A673 (cell line): ENCODE results near the gene HIGD1A. TPM values are rescaled to one million over a fixed set of nuclear protein-coding genes. Genes with fewer than 3 reads are reported as not detected.

ENCODE experiments used
- BruUV-seq: library from RNA; stranded (reverse); fragments of 400-500 nt; replicated peaks from 2 replicates; lab custom pipeline; 2021; lab: Mats Ljungman, UMichigan
- CTCF ChIA-PET: fragments of 300-600 bp; sonication (Branson Sonifier 250); formaldehyde crosslinking; loops from one replicate; lab custom pipeline; 2022; ENCODE audit warnings: antibody characterized with exemption; lab: Charles Lee
- POLR2A ChIA-PET: fragments of 300-600 bp; sonication (Branson Sonifier 250); formaldehyde crosslinking; loops from one replicate; lab custom pipeline; 2022; ENCODE audit warnings: antibody characterized with exemption; ENCODE audit not compliant: low non-redundant PET; lab: Charles Lee
- DNase-seq: peaks from one replicate; pipeline ENCODE4 v3.0.0-alpha.2; 2015; ENCODE audit warnings: low spot score
- H3K27ac ChIP-seq: fragments of 200-600 bp; sonication (generic); 2 replicates; pipeline ENCODE4 v1.5.1; 2016; ENCODE audit warnings: mixed run types, low read depth, mild to moderate bottlenecking, mixed read lengths, antibody characterized with exemption, low read length; ENCODE audit not compliant: poor library complexity, severe bottlenecking
- H3K27me3 ChIP-seq: fragments of 200-600 bp; sonication (generic); replicated peaks from 2 replicates; pipeline ENCODE4 v1.6.1; 2017; ENCODE audit warnings: mixed run types, low read depth, mild to moderate bottlenecking, mixed read lengths, antibody characterized with exemption, low read length; ENCODE audit not compliant: insufficient read depth, poor library complexity
- H3K36me3 ChIP-seq: fragments of 200-600 bp; sonication (generic); 2 replicates; pipeline ENCODE4 v1.6.1; 2016; ENCODE audit warnings: mixed run types, mild to moderate bottlenecking, mixed read lengths, antibody characterized with exemption, low read length; ENCODE audit not compliant: insufficient read depth, poor library complexity, severe bottlenecking
- H3K4me1 ChIP-seq: fragments of 200-600 bp; sonication (generic); 2 replicates; pipeline ENCODE4 v1.6.1; 2017; ENCODE audit warnings: mixed run types, mild to moderate bottlenecking, mixed read lengths, antibody characterized with exemption, low read length; ENCODE audit not compliant: insufficient read depth, poor library complexity, severe bottlenecking
- H3K4me3 ChIP-seq: fragments of 200-600 bp; sonication (generic); 2 replicates; pipeline ENCODE4 v1.5.1; 2016; ENCODE audit warnings: low read depth, mixed run types, mild to moderate bottlenecking, mixed read lengths, low read length; ENCODE audit not compliant: poor library complexity, severe bottlenecking
- H3K9me3 ChIP-seq: fragments of 200-600 bp; sonication (generic); 2 replicates; pipeline ENCODE4 v1.6.1; 2016; ENCODE audit warnings: mixed run types, low read depth, mild to moderate bottlenecking, mixed read lengths, antibody characterized with exemption, low read length; ENCODE audit not compliant: poor library complexity, severe bottlenecking
- CTCF ChIP-seq: fragments of 300-800, 200-600 bp; sonication (generic); conservative IDR thresholded peaks from 2 replicates; pipeline ENCODE4 v1.5.1; 2017; ENCODE audit warnings: low read depth, mild to moderate bottlenecking, antibody characterized with exemption, low read length, moderate library complexity, mixed read lengths
- EZH2 ChIP-seq: fragments of 200-600 bp; sonication (generic); IDR thresholded peaks from 2 replicates; pipeline ENCODE4 v1.6.1; 2017; ENCODE audit warnings: borderline replicate concordance, low read depth, mild to moderate bottlenecking, mixed read lengths, antibody characterized with exemption, low read length; ENCODE audit not compliant: poor library complexity, severe bottlenecking
- intact Hi-C: fragments of 100-400 bp; cut with micrococcal nuclease; formaldehyde crosslinking; loops from one replicate; pipeline ENCODE4 v1.10.0; 2022; ENCODE audit not compliant: unreplicated experiment
- total RNA-seq: library from RNA; stranded (reverse); gene quantifications from 2 replicates; pipeline ENCODE4 v1.2.3, GENCODE V29; 2021

Gene HIGD1A
- total RNA-seq, 1 experiment from 2014 or later: 50.6 TPM

GRCh38 chr3:42742259-42742658 is 62.0 kb downstream of the HIGD1A start:
- intact Hi-C loops: loop anchor here (10.0 kb wide), 1 partner anchor 167 kb away; no protein-coding TSS in a partner anchor
- no peak overlapping the region for H3K4me3 ChIP-seq
- no peaks in the 10 kb centered on the region for H3K36me3 ChIP-seq
- ChIA-PET POLR2A (no interaction called here), CTCF (no interaction called here)
- BruUV-seq: no TSS peak
- no peaks in the 10 kb centered on the region for H3K4me1 ChIP-seq
- DNase-seq: no peak
- no peaks in the 10 kb centered on the region for H3K9me3 ChIP-seq
- TF ChIP-seq CTCF (no peak), EZH2 (no peak)
- H3K27ac ChIP-seq: no peak overlapping the region
- H3K27me3 ChIP-seq: no peaks in the 10 kb centered on the region

GRCh38 chr3:42741796-42742195 is 62.5 kb downstream of the HIGD1A start:
- intact Hi-C loops: loop anchor here (10.0 kb wide), 1 partner anchor 167 kb away; no protein-coding TSS in a partner anchor
- H3K4me1 ChIP-seq: no peaks in the 10 kb centered on the region
- H3K27ac ChIP-seq: no peak overlapping the region
- H3K36me3 ChIP-seq: no peaks in the 10 kb centered on the region
- TF ChIP-seq EZH2: no peak
- no TSS peak for BruUV-seq
- ChIA-PET CTCF (no interaction called here), POLR2A (no interaction called here)
- H3K9me3 ChIP-seq: no peaks in the 10 kb centered on the region
- no peak overlapping the region for H3K4me3 ChIP-seq
- H3K27me3 ChIP-seq: no peaks in the 10 kb centered on the region
- no peak for DNase-seq

GRCh38 chr3:42739401-42740158 is 64.7 kb downstream of the HIGD1A start:
- CTCF ChIA-PET: no interaction called here
- TF ChIP-seq CTCF (no peak), EZH2 (no peak)

More at GRCh38 chr3:42739401-42740158, 64.7 kb downstream of the HIGD1A start:
- Histone ChIP-seq H3K36me3 (no peaks in the 10 kb centered on the region), H3K4me3 (no peak overlapping the region), H3K27ac (no peak overlapping the region), H3K27me3 (no peaks in the 10 kb centered on the region), H3K9me3 (no peaks in the 10 kb centered on the region), H3K4me1 (no peaks in the 10 kb centered on the region)
- no peak for DNase-seq
- BruUV-seq: no TSS peak
- POLR2A ChIA-PET: no interaction called here
- intact Hi-C loops: loop anchor here (10.0 kb wide), 1 partner anchor 165 kb away; no protein-coding TSS in a partner anchor
